Measurements from ENCODE around the gene GMFB. TPM values are rescaled to one million over a fixed set of nuclear protein-coding genes. Genes with fewer than 3 reads are reported as not detected.

The GMFB gene
- total and polyA plus RNA-seq, 9 of the 15 experiments (the other 6 are each of a cell fraction or from before 2014, with no cell fraction given): 14.0 to 31.7 (median 20.5) TPM

DNA sequence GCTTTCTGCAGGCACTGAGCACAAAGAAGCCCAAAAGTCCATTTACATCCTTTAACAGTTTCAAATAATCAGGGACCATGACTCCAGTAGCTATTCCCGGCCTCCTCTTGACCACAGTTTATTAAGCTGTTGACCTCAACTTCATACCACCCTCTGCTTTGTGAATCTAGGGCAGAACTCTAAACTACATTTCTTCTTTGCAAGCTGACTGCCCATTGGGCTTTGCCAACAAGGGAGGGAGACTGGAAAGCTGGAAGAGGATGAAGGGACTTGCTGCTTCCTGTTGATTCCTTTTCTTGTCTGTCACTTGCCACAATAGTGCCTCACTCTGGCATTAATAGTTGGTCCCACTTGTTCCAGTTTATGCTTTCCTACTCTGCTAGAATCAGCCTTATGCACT is 23.6 kb upstream of the GMFB start (continued):
- TF ChIP-seq, protein P1, sequence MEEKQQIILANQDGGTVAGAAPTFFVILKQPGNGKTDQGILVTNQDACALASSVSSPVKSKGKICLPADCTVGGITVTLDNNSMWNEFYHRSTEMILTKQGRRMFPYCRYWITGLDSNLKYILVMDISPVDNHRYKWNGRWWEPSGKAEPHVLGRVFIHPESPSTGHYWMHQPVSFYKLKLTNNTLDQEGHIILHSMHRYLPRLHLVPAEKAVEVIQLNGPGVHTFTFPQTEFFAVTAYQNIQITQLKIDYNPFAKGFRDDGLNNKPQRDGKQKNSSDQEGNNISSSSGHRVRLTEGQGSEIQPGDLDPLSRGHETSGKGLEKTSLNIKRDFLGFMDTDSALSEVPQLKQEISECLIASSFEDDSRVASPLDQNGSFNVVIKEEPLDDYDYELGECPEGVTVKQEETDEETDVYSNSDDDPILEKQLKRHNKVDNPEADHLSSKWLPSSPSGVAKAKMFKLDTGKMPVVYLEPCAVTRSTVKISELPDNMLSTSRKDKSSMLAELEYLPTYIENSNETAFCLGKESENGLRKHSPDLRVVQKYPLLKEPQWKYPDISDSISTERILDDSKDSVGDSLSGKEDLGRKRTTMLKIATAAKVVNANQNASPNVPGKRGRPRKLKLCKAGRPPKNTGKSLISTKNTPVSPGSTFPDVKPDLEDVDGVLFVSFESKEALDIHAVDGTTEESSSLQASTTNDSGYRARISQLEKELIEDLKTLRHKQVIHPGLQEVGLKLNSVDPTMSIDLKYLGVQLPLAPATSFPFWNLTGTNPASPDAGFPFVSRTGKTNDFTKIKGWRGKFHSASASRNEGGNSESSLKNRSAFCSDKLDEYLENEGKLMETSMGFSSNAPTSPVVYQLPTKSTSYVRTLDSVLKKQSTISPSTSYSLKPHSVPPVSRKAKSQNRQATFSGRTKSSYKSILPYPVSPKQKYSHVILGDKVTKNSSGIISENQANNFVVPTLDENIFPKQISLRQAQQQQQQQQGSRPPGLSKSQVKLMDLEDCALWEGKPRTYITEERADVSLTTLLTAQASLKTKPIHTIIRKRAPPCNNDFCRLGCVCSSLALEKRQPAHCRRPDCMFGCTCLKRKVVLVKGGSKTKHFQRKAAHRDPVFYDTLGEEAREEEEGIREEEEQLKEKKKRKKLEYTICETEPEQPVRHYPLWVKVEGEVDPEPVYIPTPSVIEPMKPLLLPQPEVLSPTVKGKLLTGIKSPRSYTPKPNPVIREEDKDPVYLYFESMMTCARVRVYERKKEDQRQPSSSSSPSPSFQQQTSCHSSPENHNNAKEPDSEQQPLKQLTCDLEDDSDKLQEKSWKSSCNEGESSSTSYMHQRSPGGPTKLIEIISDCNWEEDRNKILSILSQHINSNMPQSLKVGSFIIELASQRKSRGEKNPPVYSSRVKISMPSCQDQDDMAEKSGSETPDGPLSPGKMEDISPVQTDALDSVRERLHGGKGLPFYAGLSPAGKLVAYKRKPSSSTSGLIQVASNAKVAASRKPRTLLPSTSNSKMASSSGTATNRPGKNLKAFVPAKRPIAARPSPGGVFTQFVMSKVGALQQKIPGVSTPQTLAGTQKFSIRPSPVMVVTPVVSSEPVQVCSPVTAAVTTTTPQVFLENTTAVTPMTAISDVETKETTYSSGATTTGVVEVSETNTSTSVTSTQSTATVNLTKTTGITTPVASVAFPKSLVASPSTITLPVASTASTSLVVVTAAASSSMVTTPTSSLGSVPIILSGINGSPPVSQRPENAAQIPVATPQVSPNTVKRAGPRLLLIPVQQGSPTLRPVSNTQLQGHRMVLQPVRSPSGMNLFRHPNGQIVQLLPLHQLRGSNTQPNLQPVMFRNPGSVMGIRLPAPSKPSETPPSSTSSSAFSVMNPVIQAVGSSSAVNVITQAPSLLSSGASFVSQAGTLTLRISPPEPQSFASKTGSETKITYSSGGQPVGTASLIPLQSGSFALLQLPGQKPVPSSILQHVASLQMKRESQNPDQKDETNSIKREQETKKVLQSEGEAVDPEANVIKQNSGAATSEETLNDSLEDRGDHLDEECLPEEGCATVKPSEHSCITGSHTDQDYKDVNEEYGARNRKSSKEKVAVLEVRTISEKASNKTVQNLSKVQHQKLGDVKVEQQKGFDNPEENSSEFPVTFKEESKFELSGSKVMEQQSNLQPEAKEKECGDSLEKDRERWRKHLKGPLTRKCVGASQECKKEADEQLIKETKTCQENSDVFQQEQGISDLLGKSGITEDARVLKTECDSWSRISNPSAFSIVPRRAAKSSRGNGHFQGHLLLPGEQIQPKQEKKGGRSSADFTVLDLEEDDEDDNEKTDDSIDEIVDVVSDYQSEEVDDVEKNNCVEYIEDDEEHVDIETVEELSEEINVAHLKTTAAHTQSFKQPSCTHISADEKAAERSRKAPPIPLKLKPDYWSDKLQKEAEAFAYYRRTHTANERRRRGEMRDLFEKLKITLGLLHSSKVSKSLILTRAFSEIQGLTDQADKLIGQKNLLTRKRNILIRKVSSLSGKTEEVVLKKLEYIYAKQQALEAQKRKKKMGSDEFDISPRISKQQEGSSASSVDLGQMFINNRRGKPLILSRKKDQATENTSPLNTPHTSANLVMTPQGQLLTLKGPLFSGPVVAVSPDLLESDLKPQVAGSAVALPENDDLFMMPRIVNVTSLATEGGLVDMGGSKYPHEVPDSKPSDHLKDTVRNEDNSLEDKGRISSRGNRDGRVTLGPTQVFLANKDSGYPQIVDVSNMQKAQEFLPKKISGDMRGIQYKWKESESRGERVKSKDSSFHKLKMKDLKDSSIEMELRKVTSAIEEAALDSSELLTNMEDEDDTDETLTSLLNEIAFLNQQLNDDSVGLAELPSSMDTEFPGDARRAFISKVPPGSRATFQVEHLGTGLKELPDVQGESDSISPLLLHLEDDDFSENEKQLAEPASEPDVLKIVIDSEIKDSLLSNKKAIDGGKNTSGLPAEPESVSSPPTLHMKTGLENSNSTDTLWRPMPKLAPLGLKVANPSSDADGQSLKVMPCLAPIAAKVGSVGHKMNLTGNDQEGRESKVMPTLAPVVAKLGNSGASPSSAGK (IDR thresholded peaks at IDR 0.05): no peak
- TF ChIP-seq CBX2 (IDR thresholded peaks at IDR 0.05; ENCODE audit: insufficient read depth, low read length, poor library complexity, severe bottlenecking) (no peak), BHLHE40 (IDR thresholded peaks at IDR 0.05; ENCODE audit: low read length) (no peak), ZBTB1 (CRISPR knock-in tag; IDR thresholded peaks at IDR 0.05; ENCODE audit: borderline replicate concordance, low read depth) (no peak), TBL1XR1 (IDR thresholded peaks at IDR 0.05; ENCODE audit: low read length in 2 of 2) (no peak), NFE2L1 (tag; IDR thresholded peaks at IDR 0.05; ENCODE audit: borderline replicate concordance, low read depth) (no peak), MNT (conservative IDR thresholded peaks at IDR 0.05) (no peak), JUN (IDR thresholded peaks at IDR 0.05; ENCODE audit: borderline replicate concordance, low read depth, low read length) (no peak), JUN (CRISPR knock-in tag; IDR thresholded peaks at IDR 0.05; ENCODE audit: borderline replicate concordance) (no peak), HDAC2 (IDR thresholded peaks at IDR 0.05) (no peak)
- TF ChIP-seq, protein P2, sequence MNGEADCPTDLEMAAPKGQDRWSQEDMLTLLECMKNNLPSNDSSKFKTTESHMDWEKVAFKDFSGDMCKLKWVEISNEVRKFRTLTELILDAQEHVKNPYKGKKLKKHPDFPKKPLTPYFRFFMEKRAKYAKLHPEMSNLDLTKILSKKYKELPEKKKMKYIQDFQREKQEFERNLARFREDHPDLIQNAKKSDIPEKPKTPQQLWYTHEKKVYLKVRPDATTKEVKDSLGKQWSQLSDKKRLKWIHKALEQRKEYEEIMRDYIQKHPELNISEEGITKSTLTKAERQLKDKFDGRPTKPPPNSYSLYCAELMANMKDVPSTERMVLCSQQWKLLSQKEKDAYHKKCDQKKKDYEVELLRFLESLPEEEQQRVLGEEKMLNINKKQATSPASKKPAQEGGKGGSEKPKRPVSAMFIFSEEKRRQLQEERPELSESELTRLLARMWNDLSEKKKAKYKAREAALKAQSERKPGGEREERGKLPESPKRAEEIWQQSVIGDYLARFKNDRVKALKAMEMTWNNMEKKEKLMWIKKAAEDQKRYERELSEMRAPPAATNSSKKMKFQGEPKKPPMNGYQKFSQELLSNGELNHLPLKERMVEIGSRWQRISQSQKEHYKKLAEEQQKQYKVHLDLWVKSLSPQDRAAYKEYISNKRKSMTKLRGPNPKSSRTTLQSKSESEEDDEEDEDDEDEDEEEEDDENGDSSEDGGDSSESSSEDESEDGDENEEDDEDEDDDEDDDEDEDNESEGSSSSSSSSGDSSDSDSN (IDR thresholded peaks at IDR 0.05; ENCODE audit: borderline replicate concordance in 1 of 2, low read depth in 2 of 2, low read length in 2 of 2): no peak
